Right lobe of liver (tissue), 6 donors: ENCODE measurements around the gene PRR23B. TPM values are rescaled to one million over a fixed set of nuclear protein-coding genes. Genes with fewer than 3 reads are reported as not detected.

Experiments used
- ATAC-seq, 4 donors: fragments of 200-7000 bp; cut with Tn5 transposase; one replicate each; pipeline ENCODE4 v1.9.1; 2020; ENCODE audit warnings: mild to moderate bottlenecking in 4 of 4, moderate library complexity in 4 of 4
- DNase-seq, 3 donors: peaks; one replicate each; pipeline ENCODE4 v3.0.0-alpha.2; 2020
- H3K27ac ChIP-seq, 3 donors: fragments of 200-600 bp; one replicate each; pipeline ENCODE4 v1.8.0; 2022
- H3K27me3 ChIP-seq, 2 donors: fragments of 200-600 bp; one replicate each; pipeline ENCODE4 v1.8.0; 2022
- H3K36me3 ChIP-seq, 4 donors: fragments of 200-600 bp; sonication (generic) in 1 of 4; one replicate each; pipeline versions ENCODE4 v1.5.1 to v1.8.0; 2017 to 2022; ENCODE audit warnings: control low read depth in 1 of 4
- H3K4me1 ChIP-seq, 4 donors: fragments of 200-600 bp; sonication (generic) in 1 of 4; one replicate each; pipeline versions ENCODE4 v1.5.1 to v1.8.0; 2017 to 2022; ENCODE audit warnings: control low read depth in 1 of 4
- H3K4me3 ChIP-seq, 3 donors: fragments of 200-600 bp; one replicate each; pipeline ENCODE4 v1.8.0; 2022
- H3K9me3 ChIP-seq, 4 donors: fragments of 200-600 bp; sonication (generic) in 1 of 4; one replicate each; pipeline versions ENCODE4 v1.5.1 to v1.8.0; 2017 to 2022; ENCODE audit warnings: control low read depth in 1 of 4
- CTCF ChIP-seq, 4 donors: fragments of 200-600 bp in 3 of 4; fragments of 450-650 bp in 1 of 4; IDR thresholded peaks; one replicate each; pipeline versions ENCODE4 v1.5.1 to v1.8.0; 2016 to 2022; ENCODE audit warnings: antibody characterized with exemption in 4 of 4, mild to moderate bottlenecking in 2 of 4
- POLR2A ChIP-seq: fragments of 450-650 bp; IDR thresholded peaks from one replicate; pipeline ENCODE4 v1.6.1; 2017; ENCODE audit warnings: antibody characterized with exemption, mild to moderate bottlenecking
- WGBS: methylation state at CpG from one replicate; pipeline ENCODE4 v1.1.6; 2018; ENCODE audit warnings: low coverage, low lambda C conversion rate; ENCODE audit not compliant: insufficient coverage; ENCODE audit errors: missing lambda C conversion rate; 5-methylcytosine and 5-hydroxymethylcytosine counted together
- intact Hi-C, 2 donors: fragments of 100-400 bp; cut with DNase I; formaldehyde crosslinking; loops; one replicate each; pipeline versions ENCODE4 v1.11.2 to v1.14.1; 2022
- long read RNA-seq: library from polyadenylated mRNA; unstranded; transcript quantifications from one replicate; pipeline ENCODE4 v2.0.0, GENCODE V29; 2019
- total RNA-seq, 6 experiments: library from RNA; depleted of rRNA in 2 of 6; stranded (reverse); fragments of >200 nt in 2 of 6; fragmentation: NEBNext Ultra II Directional in 3 of 6; extraction: Animal tissue kit (Norgen Biotek cat#: 25700) in 3 of 6; gene quantifications; one replicate each; pipeline versions ENCODE4 v1.1.0 to v1.2.4, GENCODE V29; 2016 to 2023
- donor health status: DM: no; HTN: yes; CAD: no.
- donor health status: DM: no; HTN: no; CAD: no.
- donor health status: DM: no; HTN: no; CAD: no.
- donor health status: DM: no; HTN: yes; CAD: no.
- donor health status: DM: no; HTN: yes; CAD: no.

The PRR23B gene
- total RNA-seq = not detected
- long read RNA-seq = 0 reads

- DNase-seq (no peak), ATAC-seq (no peak)
- no peaks in the 10 kb centered on the region for H3K9me3 ChIP-seq
- peak; percentile 20 to 37 (median 26) for TF ChIP-seq CTCF (IDR thresholded peaks at IDR 0.05)
- no peak for TF ChIP-seq POLR2A
- no peaks in the 10 kb centered on the region for H3K36me3 ChIP-seq
- no peaks in the 10 kb centered on the region for H3K4me1 ChIP-seq
- H3K27ac ChIP-seq = no peak within 1 kb of the TSS
- no peaks in the 10 kb centered on the region for H3K27me3 ChIP-seq
- 40% methylated on average over 11 of the region's 19 CpGs for WGBS
- H3K4me3 ChIP-seq = no peak within 1 kb of the TSS
- intact Hi-C loops = no loop called here
These were observed at the start of gene PRR23B for GRCh38 chr3:139020868-139021234. Gene PRR23B (minus strand): TSS chr3:139020926. CDS start chr3:139020661, 265 bp downstream.

GRCh38 chr3:139062918-139063317 is 42.2 kb upstream of the PRR23B start:
- TF ChIP-seq CTCF (IDR thresholded peaks at IDR 0.05) (no peak), POLR2A (no peak)
- Histone ChIP-seq H3K27me3 (no peaks in the 10 kb centered on the region), H3K27ac (no peak overlapping the region), H3K36me3 (no peaks in the 10 kb centered on the region), H3K9me3 (no peaks in the 10 kb centered on the region), H3K4me3 (no peak overlapping the region), H3K4me1 (no peaks in the 10 kb centered on the region)
- 17% methylated on average over 1 of the region's 1 CpG for WGBS
- intact Hi-C loops = no loop called here
- no peak for ATAC-seq
- DNase-seq = no peak

- Histone ChIP-seq H3K4me3 (no peak overlapping the region), H3K27ac (no peak overlapping the region), H3K4me1 (no peaks in the 10 kb centered on the region), H3K36me3 (no peaks in the 10 kb centered on the region), H3K9me3 (no peaks in the 10 kb centered on the region), H3K27me3 (no peaks in the 10 kb centered on the region)
- intact Hi-C loops = no loop called here
- no peak for DNase-seq
- TF ChIP-seq CTCF (IDR thresholded peaks at IDR 0.05) (no peak), POLR2A (no peak)
- WGBS = 54% methylated on average over 2 of the region's 2 CpGs
- no peak for ATAC-seq
These were observed 32.3 kb upstream of the PRR23B start for GRCh38 chr3:139052802-139053600.

- ATAC-seq = peak in 1 of 4 donors; percentile 10
- peak in 1 of 3 donors; percentile 54 for DNase-seq
- TF ChIP-seq CTCF (IDR thresholded peaks at IDR 0.05) (no peak), POLR2A (no peak)
- H3K4me3 ChIP-seq = no peak within 1 kb of the TSS
- intact Hi-C loops = no loop called here
- no CpG with 5 or more reads among the region's 77 CpGs for WGBS
- no peaks in the 10 kb centered on the region for H3K27me3 ChIP-seq
- H3K27ac ChIP-seq = no peak within 1 kb of the TSS
- H3K4me1 ChIP-seq = no peaks in the 10 kb centered on the region
- H3K36me3 ChIP-seq = no peaks in the 10 kb centered on the region
- no peaks in the 10 kb centered on the region for H3K9me3 ChIP-seq
These were observed 23.9 kb upstream of the PRR23B start, which contains the start of gene PRR23C for GRCh38 chr3:139044366-139045210. Gene PRR23C (minus strand): TSS chr3:139044892. CDS start chr3:139044620, 272 bp downstream.
